Left forelimb (tissue), 1 donor: ENCODE results near the gene TDRD10.

Source experiments
- DNase-seq: peaks from one replicate; pipeline ENCODE4 v3.0.0-alpha.2; 2018; ENCODE audit warnings: low spot score

Gene TDRD10

GRCh38 chr1:154578058-154578418 lies 76.0 kb downstream of the TDRD10 start:
- no peak for DNase-seq

- DNase-seq: no peak
Observed at GRCh38 chr1:154579374-154579773, 77.4 kb downstream of the TDRD10 start.

GRCh38 chr1:154581766-154582165 lies 79.7 kb downstream of the TDRD10 start:
- DNase-seq: no peak

GRCh38 chr1:154582885-154583284 lies 80.9 kb downstream of the TDRD10 start:
- no peak for DNase-seq

GRCh38 chr1:154583773-154584172 lies 81.8 kb downstream of the TDRD10 start:
- no peak for DNase-seq

- DNase-seq: no peak
Observed at GRCh38 chr1:154584267-154584994, 82.4 kb downstream of the TDRD10 start.

- DNase-seq: no peak
Observed at GRCh38 chr1:154586231-154586630, 84.2 kb downstream of the TDRD10 start.

- DNase-seq: no peak
Observed at GRCh38 chr1:154586641-154587040, 84.6 kb downstream of the TDRD10 start.

- DNase-seq: no peak
Observed at GRCh38 chr1:154589780-154590179, 87.8 kb downstream of the TDRD10 start.

GRCh38 chr1:154590756-154591155 lies 88.7 kb downstream of the TDRD10 start:
- no peak for DNase-seq

GRCh38 chr1:154591206-154591605 lies 89.2 kb downstream of the TDRD10 start:
- no peak for DNase-seq

- no peak for DNase-seq
Observed at GRCh38 chr1:154593390-154593789, 91.4 kb downstream of the TDRD10 start.

- DNase-seq: no peak
Observed at GRCh38 chr1:154594811-154595210, 92.8 kb downstream of the TDRD10 start.

GRCh38 chr1:154595621-154596020 lies 93.6 kb downstream of the TDRD10 start:
- no peak for DNase-seq
